HUES48 (cell line): ENCODE measurements around the gene MINDY3.

Experiments
- H3K27ac ChIP-seq: one replicate; pipeline ENCODE4 v1.7.0; 2013; ENCODE audit warnings: low read depth, low read length, inconsistent platforms
- H3K27me3 ChIP-seq: 2 replicates; pipeline ENCODE4 v1.6.1; 2013; ENCODE audit warnings: mild to moderate bottlenecking, low read length; ENCODE audit not compliant: control insufficient read depth, insufficient read depth
- H3K36me3 ChIP-seq: 2 replicates; pipeline ENCODE4 v1.6.1; 2013; ENCODE audit warnings: low read length; ENCODE audit not compliant: control insufficient read depth, insufficient read depth
- H3K4me1 ChIP-seq: 2 replicates; pipeline ENCODE4 v1.6.1; 2013; ENCODE audit warnings: mild to moderate bottlenecking, low read length; ENCODE audit not compliant: control insufficient read depth, insufficient read depth
- H3K4me3 ChIP-seq: 2 replicates; pipeline ENCODE4 v1.5.1; 2013; ENCODE audit warnings: mild to moderate bottlenecking, low read depth, low read length
- H3K9ac ChIP-seq: 2 replicates; pipeline ENCODE4 v1.6.1; 2013; ENCODE audit warnings: mild to moderate bottlenecking, low read depth, low read length, moderate library complexity
- H3K9me3 ChIP-seq: 2 replicates; pipeline ENCODE4 v1.6.1; 2013; ENCODE audit warnings: low read length; ENCODE audit not compliant: control insufficient read depth, insufficient read depth

MINDY3 gene

DNA sequence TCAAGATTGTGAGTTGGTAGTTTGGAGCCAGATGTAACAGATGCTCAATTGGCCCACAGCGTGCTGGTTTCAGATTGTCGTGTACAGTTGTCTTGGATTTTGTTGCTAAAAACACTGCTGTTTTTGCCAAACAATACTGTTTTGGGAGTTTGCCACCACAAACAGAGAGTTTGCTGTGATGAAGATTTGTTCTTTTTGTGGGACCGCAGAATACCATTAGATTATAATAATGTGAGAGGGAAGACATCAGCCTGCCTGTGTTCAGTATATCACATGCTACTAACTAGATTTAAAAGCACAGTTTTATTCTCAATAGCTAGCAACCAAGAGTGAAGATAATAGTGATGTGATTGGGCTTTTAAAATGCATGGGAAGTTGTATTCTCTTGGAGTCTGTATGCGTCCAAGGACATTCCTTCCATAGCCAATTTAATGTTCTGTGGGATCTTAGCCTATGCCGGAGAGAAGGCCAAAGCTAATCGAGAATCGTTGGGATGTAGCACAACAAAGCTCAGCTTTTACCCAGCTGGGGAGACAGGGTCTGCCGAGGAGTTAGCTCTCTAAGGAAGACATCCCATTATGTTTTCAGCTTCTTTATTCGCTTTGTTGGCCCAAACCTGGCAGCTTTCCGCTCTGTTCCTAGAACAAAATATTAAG is 121.9 kb downstream of the MINDY3 start:
- no peaks in the 10 kb centered on the region for H3K27me3 ChIP-seq
- H3K36me3 ChIP-seq = no peaks in the 10 kb centered on the region
- H3K9ac ChIP-seq = no peak overlapping the region
- no peak overlapping the region for H3K4me3 ChIP-seq
- no peaks in the 10 kb centered on the region for H3K9me3 ChIP-seq
- H3K27ac ChIP-seq = no peak overlapping the region
- no peaks in the 10 kb centered on the region for H3K4me1 ChIP-seq

DNA sequence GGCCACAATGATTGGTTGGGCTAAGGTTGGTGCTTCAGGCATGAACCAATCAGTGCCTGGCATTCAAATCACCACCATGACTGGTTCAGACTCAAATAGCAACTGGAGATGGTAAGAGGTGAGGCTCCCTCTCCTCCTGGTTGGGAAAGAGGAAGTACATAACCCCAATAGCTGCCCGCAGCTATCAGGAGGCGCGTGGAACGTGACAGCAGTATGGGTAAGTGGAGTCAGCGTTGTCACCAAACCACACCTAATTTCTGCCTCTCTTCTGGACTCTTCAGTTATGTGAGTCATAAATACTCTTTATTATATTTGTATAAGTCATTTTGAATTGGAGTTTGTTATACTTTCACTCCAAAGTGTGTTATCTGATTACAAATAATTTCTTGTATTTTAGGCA is 122.7 kb downstream of the MINDY3 start:
- Histone ChIP-seq H3K9ac (no peak overlapping the region), H3K4me1 (no peaks in the 10 kb centered on the region), H3K27ac (no peak overlapping the region), H3K36me3 (no peaks in the 10 kb centered on the region), H3K27me3 (no peaks in the 10 kb centered on the region), H3K4me3 (no peak overlapping the region), H3K9me3 (no peaks in the 10 kb centered on the region)

DNA sequence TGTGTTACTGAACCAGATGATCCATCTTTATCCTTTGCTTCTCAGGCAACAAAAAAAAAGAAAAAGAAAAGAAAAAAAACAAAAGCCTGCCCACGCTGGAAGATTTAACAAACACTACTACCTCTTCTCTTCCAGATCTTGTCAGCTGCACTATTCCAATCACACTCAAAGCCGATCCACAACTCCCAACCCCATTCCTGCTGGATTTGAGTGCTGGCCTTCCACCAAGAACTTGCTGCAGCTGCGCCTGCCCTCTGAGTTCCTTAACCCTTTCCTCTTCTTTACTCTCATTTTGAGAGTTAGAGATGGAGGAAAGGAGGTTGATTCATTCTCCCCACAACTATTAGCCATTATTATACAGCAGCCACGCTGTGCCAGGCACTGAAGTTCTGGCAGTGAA is 124.5 kb downstream of the MINDY3 start:
- Histone ChIP-seq H3K27me3 (no peaks in the 10 kb centered on the region), H3K36me3 (no peaks in the 10 kb centered on the region), H3K9me3 (no peaks in the 10 kb centered on the region), H3K9ac (no peak overlapping the region), H3K27ac (no peak overlapping the region), H3K4me3 (no peak overlapping the region), H3K4me1 (no peaks in the 10 kb centered on the region)

DNA sequence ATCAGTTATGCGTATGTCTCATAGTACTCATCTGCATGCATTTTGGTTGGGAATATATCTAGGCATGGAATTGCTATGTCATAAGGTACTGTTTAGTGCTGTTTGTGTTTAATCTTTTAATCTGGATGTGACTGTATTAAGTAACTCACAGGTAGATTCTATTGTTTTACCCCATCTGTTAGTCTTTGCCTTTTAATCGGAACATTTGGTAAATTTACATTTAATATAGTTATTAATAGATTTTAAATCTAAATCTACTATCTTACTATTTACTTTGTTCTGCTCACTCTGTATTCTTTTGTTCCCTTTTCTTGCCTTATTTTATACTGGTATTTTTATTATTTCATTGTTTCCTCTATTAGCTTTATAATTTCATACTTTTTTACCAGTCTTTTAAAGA is 130.0 kb downstream of the MINDY3 start:
- Histone ChIP-seq H3K9me3 (no peaks in the 10 kb centered on the region), H3K9ac (no peak overlapping the region), H3K27me3 (no peaks in the 10 kb centered on the region), H3K4me3 (no peak overlapping the region), H3K27ac (no peak overlapping the region), H3K36me3 (no peaks in the 10 kb centered on the region), H3K4me1 (no peaks in the 10 kb centered on the region)

DNA sequence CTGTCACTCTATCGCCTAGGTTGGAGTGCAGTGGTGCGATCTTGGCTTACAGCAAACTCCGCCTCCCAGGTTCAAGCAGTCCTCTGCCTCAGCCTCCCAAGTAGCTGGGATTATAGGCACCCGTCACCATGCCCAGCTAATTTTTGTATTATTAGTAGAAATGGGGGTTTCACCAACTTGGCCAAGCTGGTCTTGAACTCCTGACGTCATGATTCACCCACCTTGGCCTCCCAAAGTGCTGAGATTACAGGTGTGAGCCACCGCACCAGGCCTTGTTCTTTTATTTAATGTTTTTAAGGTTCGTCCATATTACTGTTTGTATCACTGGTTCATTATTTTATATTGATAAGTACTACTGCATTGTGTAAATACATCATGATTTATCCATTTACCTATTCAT is 130.4 kb downstream of the MINDY3 start:
- H3K27me3 ChIP-seq = no peaks in the 10 kb centered on the region
- H3K4me3 ChIP-seq = no peak overlapping the region
- no peaks in the 10 kb centered on the region for H3K36me3 ChIP-seq
- no peaks in the 10 kb centered on the region for H3K4me1 ChIP-seq
- no peaks in the 10 kb centered on the region for H3K9me3 ChIP-seq
- H3K27ac ChIP-seq = no peak overlapping the region
- H3K9ac ChIP-seq = no peak overlapping the region
